Ecto neural progenitor cell (in vitro differentiated cells): ENCODE measurements around the gene INSRR.

Source experiments
- DNase-seq: peaks from one replicate; pipeline ENCODE4 v3.0.0-alpha.2; 2018; ENCODE audit warnings: low spot score

INSRR gene

GRCh38 chr1:156894001-156894400 lies 35.1 kb upstream of the INSRR start:
- DNase-seq, result no peak

- DNase-seq, result peak; percentile 70
Measured at GRCh38 chr1:156893048-156893953, 34.4 kb upstream of the INSRR start, which contains the start of gene PEAR1. PEAR1 (plus strand) TSS chr1:156893718; CDS start chr1:156903927, 10,209 bp downstream.

- DNase-seq, result peak; percentile 95
Measured at GRCh38 chr1:156892190-156893047, 33.5 kb upstream of the INSRR start.

- DNase-seq, result peak; percentile 89
Measured at GRCh38 chr1:156889802-156890580, 31.1 kb upstream of the INSRR start.

- DNase-seq, result no peak
Measured at GRCh38 chr1:156887734-156888133, 28.8 kb upstream of the INSRR start.

GRCh38 chr1:156887317-156887716 lies 28.4 kb upstream of the INSRR start:
- DNase-seq, result no peak

GRCh38 chr1:156886583-156887281 lies 27.8 kb upstream of the INSRR start:
- no peak for DNase-seq

GRCh38 chr1:156885880-156886355 lies 27.0 kb upstream of the INSRR start:
- no peak for DNase-seq

GRCh38 chr1:156885314-156885713 lies 26.4 kb upstream of the INSRR start:
- no peak for DNase-seq

GRCh38 chr1:156884560-156885184 lies 25.8 kb upstream of the INSRR start:
- no peak for DNase-seq

- no peak for DNase-seq
Measured at GRCh38 chr1:156883919-156884318, 25.0 kb upstream of the INSRR start.

- DNase-seq, result no peak
Measured at GRCh38 chr1:156882543-156882942, 23.6 kb upstream of the INSRR start.

GRCh38 chr1:156881663-156882062 lies 22.7 kb upstream of the INSRR start:
- DNase-seq, result no peak

- no peak for DNase-seq
Measured at GRCh38 chr1:156881101-156881500, 22.2 kb upstream of the INSRR start.

- no peak for DNase-seq
Measured at GRCh38 chr1:156880473-156880872, 21.6 kb upstream of the INSRR start.

- no peak for DNase-seq
Measured at GRCh38 chr1:156879876-156880275, 21.0 kb upstream of the INSRR start.

- no peak for DNase-seq
Measured at GRCh38 chr1:156877433-156878170, 18.7 kb upstream of the INSRR start.

GRCh38 chr1:156876281-156876680 lies 17.4 kb upstream of the INSRR start:
- peak; percentile 80 for DNase-seq

GRCh38 chr1:156875341-156875615 lies 16.4 kb upstream of the INSRR start:
- DNase-seq, result no peak
